HAP-1 (cell line): ENCODE results near the gene UBE2G1.
"Not testable (repeated sequence)": the region's sequence is repeated elsewhere in the genome, so short reads cannot be mapped to it uniquely, and the experiment has no call there.

Experiments used
- DNase-seq, 2 experiments: peaks; one replicate each; pipeline ENCODE4 v3.0.0-alpha.2; 2016 to 2020; ENCODE audit warnings: low spot score in 2 of 2
- H3K27me3 ChIP-seq: fragments of 250-450 bp; sonication (Bioruptor Pico); 2 replicates; pipeline ENCODE4 v1.5.1; 2020; ENCODE audit warnings: low read depth, mild to moderate bottlenecking, moderate library complexity
- H3K36me3 ChIP-seq: fragments of 250-450 bp; sonication (Bioruptor Pico); replicated peaks from 2 replicates; pipeline ENCODE4 v1.5.1; 2020; ENCODE audit warnings: mild to moderate bottlenecking
- H3K4me1 ChIP-seq: fragments of 250-450 bp; sonication (Bioruptor Pico); 2 replicates; pipeline ENCODE4 v1.5.1; 2020; ENCODE audit warnings: mild to moderate bottlenecking
- H3K4me3 ChIP-seq: fragments of 250-450 bp; sonication (Bioruptor Pico); 2 replicates; pipeline ENCODE4 v1.5.1; 2020; ENCODE audit warnings: mild to moderate bottlenecking, moderate library complexity
- H3K9me3 ChIP-seq: fragments of 250-450 bp; sonication (Bioruptor Pico); 2 replicates; pipeline ENCODE4 v1.5.1; 2020; ENCODE audit warnings: mild to moderate bottlenecking, moderate library complexity
- in situ Hi-C: fragments of 300-500 bp; cut with MboI; formaldehyde crosslinking; loops from 3 replicates; pipeline ENCODE4 v1.14.3; 2020; ENCODE audit warnings: low sequenced_read_pairs, inconsistent platforms, mixed read lengths

UBE2G1 gene

GRCh38 chr17:4389079-4389478 lies 22.6 kb upstream of the UBE2G1 start:
- Histone ChIP-seq H3K4me3 (no peak overlapping the region), H3K9me3 (no peaks in the 10 kb centered on the region; the same call in 1 of the 2 replicates), H3K36me3 (no peaks in the 10 kb centered on the region), H3K4me1 (no peaks in the 10 kb centered on the region), H3K27me3 (no peaks in the 10 kb centered on the region)
- no peak for DNase-seq
- in situ Hi-C loops, result no loop called here

GRCh38 chr17:4387137-4387536 lies 20.7 kb upstream of the UBE2G1 start:
- Histone ChIP-seq H3K9me3 (no peaks in the 10 kb centered on the region; the same call in 1 of the 2 replicates), H3K36me3 (no peaks in the 10 kb centered on the region), H3K27me3 (no peaks in the 10 kb centered on the region), H3K4me3 (no peak overlapping the region), H3K4me1 (peaks cover 4% of the 10 kb centered on the region)
- no peak for DNase-seq
- in situ Hi-C loops, result no loop called here

- Histone ChIP-seq H3K4me3 (no peak overlapping the region), H3K27me3 (no peaks in the 10 kb centered on the region), H3K4me1 (peaks cover 10% of the 10 kb centered on the region), H3K9me3 (no peaks in the 10 kb centered on the region), H3K36me3 (no peaks in the 10 kb centered on the region)
- no peak for DNase-seq
- in situ Hi-C loops, result no loop called here
Measured at GRCh38 chr17:4386406-4386805, 19.9 kb upstream of the UBE2G1 start.

GRCh38 chr17:4381690-4382671 lies 15.5 kb upstream of the UBE2G1 start:
- Histone ChIP-seq H3K4me1 (peaks cover 14% of the 10 kb centered on the region), H3K36me3 (no peaks in the 10 kb centered on the region), H3K4me3 (no peak overlapping the region), H3K27me3 (no peaks in the 10 kb centered on the region), H3K9me3 (no peaks in the 10 kb centered on the region)
- in situ Hi-C loops, result no loop called here
- DNase-seq, result peak; percentile 46 to 93

GRCh38 chr17:4378626-4379025 lies 12.2 kb upstream of the UBE2G1 start:
- DNase-seq, result no peak
- in situ Hi-C loops, result no loop called here
- Histone ChIP-seq H3K36me3 (no peaks in the 10 kb centered on the region), H3K27me3 (no peaks in the 10 kb centered on the region), H3K4me1 (peaks cover 14% of the 10 kb centered on the region), H3K4me3 (no peak overlapping the region), H3K9me3 (no peaks in the 10 kb centered on the region)

GRCh38 chr17:4377247-4377646 lies 10.8 kb upstream of the UBE2G1 start:
- H3K4me1 ChIP-seq, result peaks cover 10% of the 10 kb centered on the region
- H3K27me3 ChIP-seq, H3K4me3 ChIP-seq, in situ Hi-C loops, DNase-seq, H3K36me3 ChIP-seq, H3K9me3 ChIP-seq: not testable (repeated sequence)

GRCh38 chr17:4375796-4376440 lies 9.4 kb upstream of the UBE2G1 start:
- H3K4me3 ChIP-seq, H3K27me3 ChIP-seq, H3K36me3 ChIP-seq, H3K4me1 ChIP-seq, in situ Hi-C loops, H3K9me3 ChIP-seq, DNase-seq: not testable (repeated sequence)

GRCh38 chr17:4375039-4375748 lies 8.7 kb upstream of the UBE2G1 start:
- Histone ChIP-seq H3K4me1 (no peaks in the 10 kb centered on the region), H3K36me3 (no peaks in the 10 kb centered on the region), H3K4me3 (no peak overlapping the region), H3K27me3 (no peaks in the 10 kb centered on the region), H3K9me3 (no peaks in the 10 kb centered on the region)
- in situ Hi-C loops, result no loop called here
- no peak for DNase-seq

- DNase-seq, result no peak
- Histone ChIP-seq H3K27me3 (no peaks in the 10 kb centered on the region), H3K4me1 (peaks cover 8% of the 10 kb centered on the region), H3K4me3 (no peak overlapping the region), H3K9me3 (no peaks in the 10 kb centered on the region), H3K36me3 (peaks cover 14% of the 10 kb centered on the region)
- in situ Hi-C loops, result no loop called here
Measured at GRCh38 chr17:4369557-4370230, 3.2 kb upstream of the UBE2G1 start.

- in situ Hi-C loops, result no loop called here
- H3K9me3 ChIP-seq, result no peaks in the 10 kb centered on the region
- H3K4me1 ChIP-seq, result peaks cover 8% of the 10 kb centered on the region
Measured at GRCh38 chr17:4368341-4368740, 1.9 kb upstream of the UBE2G1 start.

GRCh38 chr17:4367177-4367576 lies 702 bp upstream of the UBE2G1 start:
- not testable (repeated sequence) for H3K4me3 ChIP-seq

More at GRCh38 chr17:4368341-4368740, 1.9 kb upstream of the UBE2G1 start:
- Histone ChIP-seq H3K4me3 (no peak overlapping the region), H3K27me3 (no peaks in the 10 kb centered on the region), H3K36me3 (peaks cover 16% of the 10 kb centered on the region)
- no peak for DNase-seq

GRCh38 chr17:4365628-4366326 lies 698 bp downstream of the UBE2G1 start:
- Histone ChIP-seq H3K4me3 (peak overlapping the region; percentile 87), H3K4me1 (peaks cover 13% of the 10 kb centered on the region), H3K27me3 (no peaks in the 10 kb centered on the region), H3K9me3 (no peaks in the 10 kb centered on the region), H3K36me3 (peaks cover 34% of the 10 kb centered on the region)
- in situ Hi-C loops, result no loop called here
- DNase-seq, result peak; percentile 42 to 58

More at GRCh38 chr17:4367177-4367576, 702 bp upstream of the UBE2G1 start:
- peaks cover 28% of the 10 kb centered on the region for H3K36me3 ChIP-seq
- H3K9me3 ChIP-seq, H3K27me3 ChIP-seq, in situ Hi-C loops, DNase-seq: not testable (repeated sequence)
- H3K4me1 ChIP-seq, result peaks cover 13% of the 10 kb centered on the region
